Panc1 (cell line): Measurements from ENCODE around the gene TALDO1. TPM values are rescaled to one million over a fixed set of nuclear protein-coding genes. Genes with fewer than 3 reads are reported as not detected.

Experiments
- ATAC-seq: fragments of 200-7000 bp; cut with Tn5 transposase; 2 replicates; pipeline ENCODE4 v1.9.1; 2020; ENCODE audit warnings: mild to moderate bottlenecking, moderate library complexity
- BruUV-seq: library from RNA; stranded (reverse); fragments of 400-500 nt; replicated peaks from 2 replicates; lab custom pipeline; 2021; lab: Mats Ljungman, UMichigan
- CTCF ChIA-PET: fragments of 300-600 bp; sonication (Branson Sonifier 250); formaldehyde crosslinking; loops from one replicate; lab custom pipeline; 2022; ENCODE audit warnings: antibody characterized with exemption; lab: Charles Lee
- POLR2A ChIA-PET: fragments of 300-600 bp; sonication (Branson Sonifier 250); formaldehyde crosslinking; loops from one replicate; lab custom pipeline; 2022; ENCODE audit warnings: antibody characterized with exemption; lab: Charles Lee
- DNase-seq: peaks from one replicate; pipeline ENCODE4 v3.0.0-alpha.2; 2010; ENCODE audit warnings: low read depth, low spot score
- H3K27ac ChIP-seq: 2 replicates; pipeline ENCODE4 v1.5.1; 2011; ENCODE audit warnings: mild to moderate bottlenecking, low read length, inconsistent platforms
- H3K27me3 ChIP-seq: fragments of 200-500 bp; sonication (Bioruptor generic); 2 replicates; pipeline ENCODE4 v1.6.0; 2014; ENCODE audit warnings: low read length, inconsistent platforms; ENCODE audit not compliant: control insufficient read depth, insufficient read depth
- H3K36me3 ChIP-seq: fragments of 200-500 bp; sonication (Bioruptor generic); 2 replicates; pipeline ENCODE4 v1.5.1; 2014; ENCODE audit warnings: inconsistent platforms, mild to moderate bottlenecking, low read length, moderate library complexity; ENCODE audit not compliant: control insufficient read depth, insufficient read depth
- H3K4me1 ChIP-seq: 2 replicates; pipeline ENCODE4 v1.5.1; 2011; ENCODE audit warnings: inconsistent platforms, mild to moderate bottlenecking, low read length, moderate library complexity; ENCODE audit not compliant: control insufficient read depth, insufficient read depth
- H3K4me3 ChIP-seq, 2 experiments: 2 replicates each; pipeline ENCODE4 v1.5.1; 2011 to 2012; ENCODE audit warnings: low read depth in 2 of 2, low read length in 2 of 2, mild to moderate bottlenecking in 2 of 2, inconsistent platforms in 1 of 2, moderate library complexity in 1 of 2
- H3K9me3 ChIP-seq: fragments of 200-500 bp; sonication (Bioruptor generic); 2 replicates; pipeline ENCODE4 v1.5.1; 2014; ENCODE audit warnings: low read depth, mild to moderate bottlenecking, inconsistent platforms, low read length, moderate library complexity; ENCODE audit not compliant: control insufficient read depth, insufficient read depth
- POLR2AphosphoS5 ChIP-seq: IDR thresholded peaks from 2 replicates; pipeline ENCODE4 v1.6.1; 2012; ENCODE audit warnings: mild to moderate bottlenecking, low read depth, low read length, moderate library complexity
- SIN3A ChIP-seq: IDR thresholded peaks from 2 replicates; pipeline ENCODE4 v1.6.1; 2012; ENCODE audit warnings: low read depth, mild to moderate bottlenecking, low read length, moderate library complexity, borderline replicate concordance; ENCODE audit not compliant: insufficient read depth
- TCF7L2 ChIP-seq: IDR thresholded peaks from 2 replicates; pipeline ENCODE4 v1.6.1; 2011; ENCODE audit warnings: mild to moderate bottlenecking, low read depth, low read length, inconsistent platforms
- in situ Hi-C: cut with HindIII; loops from 2 replicates; pipeline ENCODE4 v1.10.0; 2016; ENCODE audit warnings: low sequenced_read_pairs, low pct_unique_long_range_greater_than_20kb
- intact Hi-C: fragments of 100-400 bp; cut with micrococcal nuclease; formaldehyde crosslinking; loops from one replicate; pipeline ENCODE4 v1.10.0; 2022; ENCODE audit not compliant: unreplicated experiment
- total RNA-seq: library from RNA; stranded (reverse); gene quantifications from one replicate; pipeline ENCODE4 v1.2.1, GENCODE V29; 2021; ENCODE audit not compliant: unreplicated experiment
- TF ChIP-seq, protein P1 (sequence below): fragments of 450-650 bp; IDR thresholded peaks from 2 replicates; pipeline ENCODE4 v1.5.1; 2017; ENCODE audit warnings: mild to moderate bottlenecking
- TF ChIP-seq, protein P2 (sequence below), 2 experiments: IDR thresholded peaks; 2 replicates each; pipeline ENCODE4 v1.6.1; 2011 to 2012; ENCODE audit warnings: low read depth in 2 of 2, control low read depth in 1 of 2, low read length in 1 of 2, mild to moderate bottlenecking in 1 of 2, moderate library complexity in 1 of 2; ENCODE audit not compliant: insufficient read depth in 1 of 2

TALDO1 gene
- total RNA-seq, 1 experiment from 2014 or later, result 257 TPM

DNA sequence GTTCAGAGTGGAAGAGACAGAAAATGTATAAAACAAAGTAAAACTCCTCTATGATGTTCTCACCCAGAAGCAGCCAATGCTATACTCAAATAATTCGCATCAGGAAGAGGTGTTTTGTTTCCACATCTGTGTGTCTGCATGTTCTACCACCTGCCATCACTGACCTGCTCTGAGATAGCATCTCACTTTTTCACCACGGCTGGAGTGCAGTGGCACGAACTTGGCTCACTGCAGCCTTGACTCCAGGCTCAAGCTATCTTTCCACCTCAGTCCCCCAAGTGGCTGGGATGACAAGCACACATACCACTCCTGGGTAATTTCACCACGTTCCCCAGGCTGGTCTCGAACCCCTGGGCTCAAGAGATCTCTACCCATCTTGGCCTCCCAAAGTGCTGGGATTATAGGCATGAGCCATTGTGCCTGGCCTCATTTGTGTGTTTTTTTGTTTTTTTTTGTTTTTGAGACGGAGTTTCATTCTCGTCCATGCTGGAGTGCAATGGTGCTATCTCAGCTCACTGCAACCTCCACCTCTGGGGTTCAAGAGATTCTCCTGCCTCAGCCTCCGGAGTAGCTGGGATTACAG, 14.4 kb downstream of the TALDO1 start:
- POLR2A ChIA-PET, result interaction anchor here (0.7 kb wide), 1 partner anchor 8 kb away, joined by 4 read pairs; no protein-coding TSS in a partner anchor
- Histone ChIP-seq H3K27me3 (no peaks in the 10 kb centered on the region), H3K9me3 (no peaks in the 10 kb centered on the region), H3K4me1 (peaks cover 15% of the 10 kb centered on the region), H3K36me3 (no peaks in the 10 kb centered on the region; the same call in 1 of the 2 replicates), H3K27ac (no peak overlapping the region), H3K4me3 (no peak overlapping the region)
- in situ Hi-C loops, result no loop called here
- TF ChIP-seq, protein P1, sequence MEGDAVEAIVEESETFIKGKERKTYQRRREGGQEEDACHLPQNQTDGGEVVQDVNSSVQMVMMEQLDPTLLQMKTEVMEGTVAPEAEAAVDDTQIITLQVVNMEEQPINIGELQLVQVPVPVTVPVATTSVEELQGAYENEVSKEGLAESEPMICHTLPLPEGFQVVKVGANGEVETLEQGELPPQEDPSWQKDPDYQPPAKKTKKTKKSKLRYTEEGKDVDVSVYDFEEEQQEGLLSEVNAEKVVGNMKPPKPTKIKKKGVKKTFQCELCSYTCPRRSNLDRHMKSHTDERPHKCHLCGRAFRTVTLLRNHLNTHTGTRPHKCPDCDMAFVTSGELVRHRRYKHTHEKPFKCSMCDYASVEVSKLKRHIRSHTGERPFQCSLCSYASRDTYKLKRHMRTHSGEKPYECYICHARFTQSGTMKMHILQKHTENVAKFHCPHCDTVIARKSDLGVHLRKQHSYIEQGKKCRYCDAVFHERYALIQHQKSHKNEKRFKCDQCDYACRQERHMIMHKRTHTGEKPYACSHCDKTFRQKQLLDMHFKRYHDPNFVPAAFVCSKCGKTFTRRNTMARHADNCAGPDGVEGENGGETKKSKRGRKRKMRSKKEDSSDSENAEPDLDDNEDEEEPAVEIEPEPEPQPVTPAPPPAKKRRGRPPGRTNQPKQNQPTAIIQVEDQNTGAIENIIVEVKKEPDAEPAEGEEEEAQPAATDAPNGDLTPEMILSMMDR, result no peak
- TF ChIP-seq POLR2AphosphoS5 (no peak), SIN3A (no peak), TCF7L2 (no peak)
- BruUV-seq, result TSS peak; percentile 55
- no peak for ATAC-seq
- CTCF ChIA-PET, result interaction anchor here (0.6 to 0.7 kb wide), 2 partner anchors 17 to 708 kb away, joined by 5 to 6 read pairs; no protein-coding TSS in a partner anchor
- DNase-seq, result no peak
- intact Hi-C loops, result no loop called here

DNA sequence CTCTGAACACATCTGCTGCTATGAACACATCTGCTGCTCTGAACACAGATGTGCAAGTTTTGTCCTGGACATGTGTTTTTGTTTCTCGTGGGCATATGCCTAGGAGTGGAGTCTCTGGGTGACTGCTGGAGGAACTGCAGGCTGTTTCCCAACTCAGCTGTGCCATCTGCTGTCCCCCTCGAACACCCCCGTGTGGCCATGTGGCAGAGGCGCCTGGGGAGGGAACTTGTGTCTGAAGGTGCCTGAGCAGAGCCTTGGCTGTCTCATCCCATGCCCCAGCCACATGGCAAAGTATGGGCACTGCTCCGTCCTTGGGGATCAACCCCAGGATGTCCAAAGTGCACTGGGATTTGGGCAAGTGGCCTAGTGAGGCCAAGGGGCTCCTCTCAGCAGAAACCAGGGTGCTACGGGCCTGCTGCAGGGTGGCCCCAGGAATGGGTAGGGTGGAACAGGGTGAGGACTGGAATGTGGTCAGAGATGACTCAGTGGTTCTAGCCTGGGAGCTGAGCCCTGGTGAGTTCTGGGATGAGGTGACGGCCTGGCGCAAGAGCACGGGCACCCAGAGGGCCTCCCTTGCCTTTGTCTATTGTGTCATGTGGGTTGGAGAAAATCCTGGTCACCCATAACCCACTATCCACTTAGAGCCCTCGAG, 15.3 kb downstream of the TALDO1 start:
- no TSS peak for BruUV-seq
- in situ Hi-C loops, result no loop called here
- DNase-seq (no peak), ATAC-seq (peak; percentile 61)
- Histone ChIP-seq H3K4me1 (peaks cover 25% of the 10 kb centered on the region), H3K9me3 (no peaks in the 10 kb centered on the region), H3K27ac (peak overlapping the region; percentile 73), H3K4me3 (no peak overlapping the region), H3K36me3 (peaks cover 3% of the 10 kb centered on the region; the same call in 1 of the 2 replicates), H3K27me3 (no peaks in the 10 kb centered on the region)
- TF ChIP-seq POLR2AphosphoS5 (peak; percentile 43), SIN3A (no peak), TCF7L2 (no peak)
- TF ChIP-seq, protein P2, sequence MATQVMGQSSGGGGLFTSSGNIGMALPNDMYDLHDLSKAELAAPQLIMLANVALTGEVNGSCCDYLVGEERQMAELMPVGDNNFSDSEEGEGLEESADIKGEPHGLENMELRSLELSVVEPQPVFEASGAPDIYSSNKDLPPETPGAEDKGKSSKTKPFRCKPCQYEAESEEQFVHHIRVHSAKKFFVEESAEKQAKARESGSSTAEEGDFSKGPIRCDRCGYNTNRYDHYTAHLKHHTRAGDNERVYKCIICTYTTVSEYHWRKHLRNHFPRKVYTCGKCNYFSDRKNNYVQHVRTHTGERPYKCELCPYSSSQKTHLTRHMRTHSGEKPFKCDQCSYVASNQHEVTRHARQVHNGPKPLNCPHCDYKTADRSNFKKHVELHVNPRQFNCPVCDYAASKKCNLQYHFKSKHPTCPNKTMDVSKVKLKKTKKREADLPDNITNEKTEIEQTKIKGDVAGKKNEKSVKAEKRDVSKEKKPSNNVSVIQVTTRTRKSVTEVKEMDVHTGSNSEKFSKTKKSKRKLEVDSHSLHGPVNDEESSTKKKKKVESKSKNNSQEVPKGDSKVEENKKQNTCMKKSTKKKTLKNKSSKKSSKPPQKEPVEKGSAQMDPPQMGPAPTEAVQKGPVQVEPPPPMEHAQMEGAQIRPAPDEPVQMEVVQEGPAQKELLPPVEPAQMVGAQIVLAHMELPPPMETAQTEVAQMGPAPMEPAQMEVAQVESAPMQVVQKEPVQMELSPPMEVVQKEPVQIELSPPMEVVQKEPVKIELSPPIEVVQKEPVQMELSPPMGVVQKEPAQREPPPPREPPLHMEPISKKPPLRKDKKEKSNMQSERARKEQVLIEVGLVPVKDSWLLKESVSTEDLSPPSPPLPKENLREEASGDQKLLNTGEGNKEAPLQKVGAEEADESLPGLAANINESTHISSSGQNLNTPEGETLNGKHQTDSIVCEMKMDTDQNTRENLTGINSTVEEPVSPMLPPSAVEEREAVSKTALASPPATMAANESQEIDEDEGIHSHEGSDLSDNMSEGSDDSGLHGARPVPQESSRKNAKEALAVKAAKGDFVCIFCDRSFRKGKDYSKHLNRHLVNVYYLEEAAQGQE (IDR thresholded peaks at IDR 0.05; ENCODE audit: insufficient read depth in 1 of 2, low read depth in 2 of 2, low read length in 1 of 2), result 0 out of 4 replicates have a peak, but pooled peaks of 1 of the 2 experiments have one; percentile 37
- TF ChIP-seq, protein P1, result peak; percentile 76
- CTCF ChIA-PET, result interaction anchor here (0.6 kb wide), 1 partner anchor 18 kb away, joined by 6 read pairs; no protein-coding TSS in a partner anchor
- intact Hi-C loops, result no loop called here
- POLR2A ChIA-PET, result interaction anchor here (0.7 to 1.3 kb wide), 2 partner anchors 9 to 15 kb away, joined by 3 to 4 read pairs; partner anchors contain the start of gene TALDO1
